CMK (cell line): ENCODE data around the gene SERPINB13.
"Not testable (repeated sequence)": the region's sequence is repeated elsewhere in the genome, so short reads cannot be mapped to it uniquely, and the experiment has no call there.

Experiments used
- DNase-seq: peaks from one replicate; pipeline ENCODE4 v3.0.0-alpha.2; 2010; ENCODE audit warnings: low read depth

SERPINB13 gene

GRCh38 chr18:63590966-63591695 lies 4.0 kb downstream of the SERPINB13 start:
- DNase-seq, result no peak

GRCh38 chr18:63591725-63592124 lies 4.6 kb downstream of the SERPINB13 start:
- no peak for DNase-seq

- DNase-seq, result no peak
Observed at GRCh38 chr18:63592471-63592870, 5.3 kb downstream of the SERPINB13 start.

GRCh38 chr18:63596964-63597363 lies 9.8 kb downstream of the SERPINB13 start:
- DNase-seq, result no peak

- no peak for DNase-seq
Observed at GRCh38 chr18:63603355-63603754, 16.2 kb downstream of the SERPINB13 start.

GRCh38 chr18:63603772-63604171 lies 16.6 kb downstream of the SERPINB13 start:
- no peak for DNase-seq

GRCh38 chr18:63604791-63605567 lies 17.8 kb downstream of the SERPINB13 start:
- DNase-seq, result no peak

GRCh38 chr18:63606526-63606925 lies 19.4 kb downstream of the SERPINB13 start:
- DNase-seq, result no peak

GRCh38 chr18:63613420-63613819 lies 26.3 kb downstream of the SERPINB13 start:
- DNase-seq, result no peak

- DNase-seq, result no peak
Observed at GRCh38 chr18:63617049-63617914, 30.1 kb downstream of the SERPINB13 start.

GRCh38 chr18:63617915-63618234 lies 30.7 kb downstream of the SERPINB13 start:
- no peak for DNase-seq

GRCh38 chr18:63619661-63620060 lies 32.5 kb downstream of the SERPINB13 start:
- no peak for DNase-seq

- no peak for DNase-seq
Observed at GRCh38 chr18:63624863-63625262, 37.7 kb downstream of the SERPINB13 start.

GRCh38 chr18:63626431-63626830 lies 39.3 kb downstream of the SERPINB13 start:
- no peak for DNase-seq

- no peak for DNase-seq
Observed at GRCh38 chr18:63627819-63628218, 40.7 kb downstream of the SERPINB13 start.

- no peak for DNase-seq
Observed at GRCh38 chr18:63637703-63638102, 50.6 kb downstream of the SERPINB13 start.

GRCh38 chr18:63641157-63641680 lies 54.1 kb downstream of the SERPINB13 start:
- not testable (repeated sequence) for DNase-seq

- DNase-seq, result not testable (repeated sequence)
Observed at GRCh38 chr18:63642668-63643356, 55.7 kb downstream of the SERPINB13 start.

GRCh38 chr18:63644142-63644541 lies 57.0 kb downstream of the SERPINB13 start, which contains the start of gene SERPINB4:
TSS of gene SERPINB4 (minus strand) at chr18:63644256. CDS start at chr18:63643577, 679 bp downstream.
- not testable (repeated sequence) for DNase-seq

GRCh38 chr18:63644694-63645093 lies 57.6 kb downstream of the SERPINB13 start:
- DNase-seq, result not testable (repeated sequence)

GRCh38 chr18:63646936-63647335 lies 59.8 kb downstream of the SERPINB13 start:
- DNase-seq, result no peak

- DNase-seq, result no peak
Observed at GRCh38 chr18:63648241-63648640, 61.1 kb downstream of the SERPINB13 start.
